Adipocyte (in vitro differentiated cells): ENCODE data around the gene FAM167B.
"Not testable (repeated sequence)": the region's sequence is repeated elsewhere in the genome, so short reads cannot be mapped to it uniquely, and the experiment has no call there.

ENCODE experiments used
- DNase-seq: peaks from one replicate; pipeline ENCODE4 v3.0.0-alpha.2; 2015; ENCODE audit warnings: low read depth
- H3K27me3 ChIP-seq: replicated peaks from 2 replicates; pipeline ENCODE4 v1.7.0; 2013; ENCODE audit warnings: mild to moderate bottlenecking, low read length, moderate library complexity; ENCODE audit not compliant: control insufficient read depth, insufficient read depth
- H3K36me3 ChIP-seq: 2 replicates; pipeline ENCODE4 v1.7.0; 2013; ENCODE audit warnings: low read length, mild to moderate bottlenecking, moderate library complexity; ENCODE audit not compliant: control insufficient read depth, insufficient read depth, severe bottlenecking
- H3K4me1 ChIP-seq: 2 replicates; pipeline ENCODE4 v1.7.0; 2013; ENCODE audit warnings: mild to moderate bottlenecking, low read length, moderate library complexity; ENCODE audit not compliant: control insufficient read depth, insufficient read depth
- H3K4me3 ChIP-seq: 2 replicates; pipeline ENCODE4 v1.7.0; 2013; ENCODE audit warnings: mild to moderate bottlenecking, low read length, moderate library complexity
- H3K9ac ChIP-seq: 2 replicates; pipeline ENCODE4 v1.7.0; 2013; ENCODE audit warnings: mild to moderate bottlenecking, low read length, moderate library complexity
- H3K9me3 ChIP-seq: 2 replicates; pipeline ENCODE4 v1.7.0; 2013; ENCODE audit warnings: mild to moderate bottlenecking, low read length, moderate library complexity; ENCODE audit not compliant: control insufficient read depth

FAM167B gene

DNA sequence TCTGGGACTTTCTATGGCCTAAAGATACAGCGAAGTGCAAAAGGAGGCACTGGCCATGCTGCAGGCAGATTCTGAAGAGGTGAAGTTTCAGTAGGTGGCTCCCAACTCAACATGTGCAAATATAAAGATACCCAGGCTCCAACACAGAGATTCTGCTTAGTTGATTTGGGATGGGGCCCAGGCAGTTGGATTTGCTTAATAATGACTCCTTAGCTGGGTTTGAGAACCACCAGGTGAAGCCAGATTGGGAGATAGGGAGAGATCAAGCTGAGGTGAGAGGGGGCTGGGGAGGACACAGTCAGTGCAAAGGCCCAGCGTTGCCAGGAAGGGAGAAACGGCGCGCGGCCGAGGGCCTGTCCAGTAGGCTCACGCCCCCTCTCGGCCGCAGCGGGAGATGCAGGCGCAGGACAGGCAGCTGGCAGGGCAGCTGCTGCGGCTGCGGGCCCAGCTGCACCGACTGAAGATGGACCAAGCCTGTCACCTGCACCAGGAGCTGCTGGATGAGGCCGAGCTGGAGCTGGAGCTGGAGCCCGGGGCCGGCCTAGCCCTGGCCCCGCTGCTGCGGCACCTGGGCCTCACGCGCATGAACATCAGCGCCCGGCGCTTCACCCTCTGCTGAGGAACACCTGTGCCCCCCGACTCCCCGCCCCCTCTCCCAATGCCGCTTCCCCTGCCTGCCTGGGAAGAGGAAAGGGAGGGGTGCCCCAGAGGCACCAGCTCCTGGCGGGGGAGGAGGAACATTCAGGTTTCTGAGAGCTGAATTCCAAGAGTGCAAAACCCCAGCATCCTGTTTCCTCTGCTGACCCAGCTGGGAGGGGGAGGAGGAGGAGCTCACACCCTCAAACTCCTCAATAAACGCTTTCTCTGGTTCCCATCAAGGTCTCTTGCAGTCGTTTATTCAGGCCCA lies 1.2 kb downstream of the FAM167B start:
- Histone ChIP-seq H3K36me3 (no peaks in the 10 kb centered on the region), H3K27me3 (no peaks in the 10 kb centered on the region), H3K4me3 (no peak overlapping the region), H3K9me3 (no peaks in the 10 kb centered on the region), H3K4me1 (peaks cover 17% of the 10 kb centered on the region), H3K9ac (no peak overlapping the region)
- peak; percentile 66 for DNase-seq

DNA sequence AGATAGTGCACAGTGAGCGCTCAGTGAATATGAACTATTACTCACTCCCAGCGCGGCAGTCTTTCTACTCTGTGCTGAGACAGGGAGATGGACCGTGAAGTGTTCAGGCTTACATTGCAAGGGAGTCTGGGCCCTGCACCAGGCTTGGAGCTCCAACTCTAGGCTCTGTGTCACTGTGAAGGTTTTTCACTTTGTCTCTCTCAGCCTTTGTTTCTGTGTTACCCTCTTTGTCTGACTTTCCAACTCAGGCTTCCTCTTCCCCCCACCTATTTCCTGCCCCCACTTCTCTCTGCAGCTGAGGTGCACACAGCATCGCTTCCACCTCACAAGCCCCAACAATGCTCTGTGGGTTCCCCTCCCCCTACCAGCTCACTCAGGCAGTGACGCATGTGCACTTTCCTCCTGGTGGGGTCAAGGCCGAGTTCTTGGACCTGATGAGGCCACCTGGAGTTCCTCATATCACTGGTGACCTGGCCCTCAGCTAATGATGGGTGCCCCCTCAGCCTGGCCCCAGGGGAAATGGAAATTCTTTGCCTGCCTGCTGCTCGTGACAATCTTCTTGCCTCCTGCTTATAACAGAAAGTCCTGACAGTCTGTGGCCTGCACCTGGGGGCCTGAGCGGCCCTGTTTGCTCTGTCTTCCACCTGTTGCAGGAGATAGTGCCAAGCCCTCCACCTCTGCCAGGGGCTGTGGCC lies 3.0 kb downstream of the FAM167B start:
- DNase-seq = no peak
- no peaks in the 10 kb centered on the region for H3K36me3 ChIP-seq
- peaks cover 17% of the 10 kb centered on the region for H3K4me1 ChIP-seq
- H3K27me3 ChIP-seq = no peaks in the 10 kb centered on the region
- H3K9me3 ChIP-seq = no peaks in the 10 kb centered on the region
- H3K9ac ChIP-seq = no peak overlapping the region
- H3K4me3 ChIP-seq = no peak overlapping the region

DNA sequence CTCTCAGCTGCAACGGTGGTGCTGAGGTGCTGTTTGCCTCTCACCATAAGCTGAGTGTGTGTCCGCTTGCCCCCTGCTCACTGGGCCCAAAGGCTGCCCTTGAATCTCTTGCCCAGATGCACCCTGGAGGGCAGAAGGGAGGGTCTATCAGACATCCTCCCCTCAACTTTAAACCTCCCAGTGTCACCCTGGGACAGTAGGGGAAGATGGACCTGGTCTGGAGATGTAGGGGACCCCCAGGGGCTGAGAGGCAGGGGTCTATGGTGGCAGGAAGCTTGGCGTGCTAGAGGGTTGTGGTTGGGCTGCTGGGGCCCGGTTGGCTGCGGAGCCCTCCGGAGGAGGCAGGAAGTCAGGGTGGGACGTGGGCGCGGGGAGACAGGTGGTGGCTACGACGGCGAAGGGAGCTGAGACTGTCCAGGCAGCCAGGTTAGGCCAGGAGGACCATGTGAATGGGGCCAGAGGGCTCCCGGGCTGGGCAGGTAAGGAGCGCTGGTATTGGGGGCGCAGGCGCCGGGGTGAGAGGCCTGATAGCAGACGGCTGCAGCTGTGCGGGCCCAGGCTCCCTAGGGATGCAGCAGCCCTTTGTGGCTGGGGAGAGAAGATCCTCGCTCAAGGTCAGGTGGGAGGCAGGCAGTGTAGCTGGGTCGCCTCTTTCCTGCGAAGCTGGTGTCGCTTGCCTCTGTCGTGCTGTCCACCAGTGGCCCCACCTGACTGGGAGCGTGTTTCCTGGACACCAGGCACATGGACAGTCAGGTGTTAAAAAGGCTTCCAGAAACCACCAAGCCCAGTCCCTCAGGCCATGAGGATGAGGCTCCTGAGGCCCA lies 4.1 kb downstream of the FAM167B start, which contains the start of gene LCK:
TSS of gene LCK (plus strand) at position 373 of the 824 bp plus-strand sequence. CDS start 23,065 bp downstream, outside the sequence.
- Histone ChIP-seq H3K4me1 (peaks cover 17% of the 10 kb centered on the region), H3K9ac (no peak within 1 kb of the TSS), H3K36me3 (no peaks in the 10 kb centered on the region), H3K4me3 (no peak within 1 kb of the TSS), H3K9me3 (no peaks in the 10 kb centered on the region), H3K27me3 (no peaks in the 10 kb centered on the region)
- DNase-seq = no peak

DNA sequence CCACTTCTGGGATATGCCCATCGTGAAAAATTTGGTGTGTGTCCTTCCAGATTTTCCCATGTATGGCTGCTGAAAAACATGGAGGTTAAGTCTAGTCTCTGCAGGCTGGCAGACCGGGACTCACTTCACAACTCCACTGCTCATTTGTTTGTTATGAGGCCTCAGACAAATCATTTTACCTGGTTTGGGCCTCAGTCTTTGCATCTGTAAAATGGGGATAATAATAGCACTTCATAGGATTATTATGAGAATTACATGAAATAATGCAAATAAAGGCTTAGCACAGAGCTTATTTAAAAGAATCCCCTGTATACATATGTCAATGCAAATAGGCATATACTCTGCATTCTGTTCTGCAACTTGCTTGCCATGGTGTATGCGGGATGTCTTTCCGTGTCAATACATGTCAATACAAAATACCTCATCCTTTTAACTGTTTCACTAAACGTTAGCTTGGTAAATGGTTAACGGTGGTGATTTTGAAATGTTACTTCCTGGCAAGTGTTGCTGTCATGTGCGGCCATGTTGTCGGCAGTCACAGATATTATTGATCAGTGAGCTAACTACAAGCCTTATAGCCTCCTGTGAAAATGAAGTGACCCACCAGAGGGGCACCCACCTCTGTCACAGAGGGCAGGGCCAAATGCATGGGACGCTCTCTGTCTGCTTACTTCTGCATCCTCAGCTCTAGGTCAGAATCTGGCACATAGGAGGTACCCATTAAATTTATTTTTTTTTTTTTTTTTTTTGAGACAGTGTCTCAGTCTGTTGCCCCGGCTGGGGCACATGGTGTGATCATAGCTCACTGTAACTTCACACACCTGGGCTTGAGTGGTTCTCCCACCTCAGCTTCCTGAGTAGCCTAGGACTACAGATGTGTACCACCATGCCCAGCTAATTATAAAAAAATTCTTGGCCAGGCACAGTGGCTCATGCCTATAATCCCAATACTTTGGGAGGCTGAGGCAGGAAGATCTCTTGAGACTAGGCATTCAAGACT lies 8.3 kb downstream of the FAM167B start:
- no peak overlapping the region for H3K4me3 ChIP-seq
- no peaks in the 10 kb centered on the region for H3K9me3 ChIP-seq
- H3K9ac ChIP-seq = no peak overlapping the region
- no peaks in the 10 kb centered on the region for H3K36me3 ChIP-seq
- no peaks in the 10 kb centered on the region for H3K27me3 ChIP-seq
- H3K4me1 ChIP-seq = no peaks in the 10 kb centered on the region
- DNase-seq = no peak

DNA sequence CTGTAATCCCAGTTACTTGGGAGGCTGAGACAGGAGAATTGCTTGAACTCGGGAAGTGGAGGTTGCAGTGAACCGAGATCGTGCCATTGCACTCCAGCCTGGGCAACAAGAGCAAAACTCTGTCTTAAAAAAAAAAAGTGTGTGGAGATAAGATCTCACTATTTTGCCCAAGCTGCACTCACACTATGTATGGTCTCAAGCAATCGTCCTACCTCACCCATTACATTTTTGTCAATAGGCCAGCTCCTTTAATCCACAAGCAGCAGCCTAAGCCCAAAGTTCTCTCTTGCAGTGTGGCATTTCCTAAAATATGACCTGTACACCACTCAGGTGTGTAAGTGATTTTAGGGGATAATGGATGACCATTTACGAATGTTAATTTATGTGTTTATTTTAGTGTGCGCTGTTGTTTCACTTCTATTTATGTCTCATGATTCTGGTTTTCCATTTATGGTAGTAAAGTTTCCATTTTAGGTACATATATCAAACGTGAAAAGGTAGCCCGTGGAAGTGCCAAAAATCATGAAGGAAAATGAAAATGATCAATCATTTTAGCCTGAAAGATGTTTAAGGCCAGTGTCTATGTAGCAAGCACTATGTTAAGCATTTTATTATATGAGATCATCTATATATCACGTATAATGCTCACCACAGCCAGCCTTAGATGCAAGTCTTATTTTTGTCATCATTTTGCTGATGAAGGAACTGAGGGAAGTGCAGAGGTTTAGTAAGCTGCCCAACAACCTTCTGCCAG lies 9.6 kb downstream of the FAM167B start:
- Histone ChIP-seq H3K4me3 (no peak overlapping the region), H3K9me3 (no peaks in the 10 kb centered on the region), H3K9ac (no peak overlapping the region), H3K4me1 (no peaks in the 10 kb centered on the region), H3K27me3 (no peaks in the 10 kb centered on the region), H3K36me3 (no peaks in the 10 kb centered on the region)
- DNase-seq = no peak

DNA sequence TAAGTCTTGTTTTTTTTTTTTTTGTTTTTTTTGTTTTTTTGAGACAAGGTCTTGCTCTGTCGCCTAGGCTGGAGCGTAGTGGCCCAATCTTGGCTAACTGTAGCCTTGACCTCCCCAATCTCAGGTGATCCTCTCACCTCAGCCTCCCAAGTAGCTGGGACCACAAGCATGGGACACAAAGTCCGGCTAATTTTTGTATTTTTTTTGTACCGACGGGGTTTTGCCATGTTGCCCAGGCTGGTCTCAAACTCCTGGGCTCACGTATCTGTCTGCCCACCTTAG lies 10.1 kb downstream of the FAM167B start:
- no peaks in the 10 kb centered on the region for H3K9me3 ChIP-seq
- H3K9ac ChIP-seq = no peak overlapping the region
- no peak overlapping the region for H3K4me3 ChIP-seq
- no peak for DNase-seq
- H3K27me3 ChIP-seq = no peaks in the 10 kb centered on the region
- no peaks in the 10 kb centered on the region for H3K36me3 ChIP-seq
- H3K4me1 ChIP-seq = no peaks in the 10 kb centered on the region

DNA sequence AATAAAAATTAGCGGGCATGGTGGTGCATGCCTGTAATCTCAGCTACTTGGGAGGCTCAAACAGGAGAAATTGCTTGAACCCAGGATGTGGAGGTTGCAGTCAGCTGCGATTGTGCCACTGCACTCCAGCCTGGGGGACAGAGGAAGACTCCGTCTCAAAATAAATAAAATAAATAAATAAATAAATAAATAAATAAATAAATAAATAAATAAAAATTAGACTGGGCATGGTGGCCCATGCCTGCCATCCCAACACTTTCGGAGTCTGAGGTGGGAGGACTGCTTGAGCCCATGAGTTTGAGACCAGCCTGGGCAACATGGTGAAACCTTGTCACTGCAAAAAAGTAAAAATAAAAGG lies 16.2 kb downstream of the FAM167B start:
- not testable (repeated sequence) for H3K9me3 ChIP-seq, H3K4me3 ChIP-seq, H3K27me3 ChIP-seq, H3K9ac ChIP-seq, H3K36me3 ChIP-seq, DNase-seq
- H3K4me1 ChIP-seq = peaks cover 19% of the 10 kb centered on the region

DNA sequence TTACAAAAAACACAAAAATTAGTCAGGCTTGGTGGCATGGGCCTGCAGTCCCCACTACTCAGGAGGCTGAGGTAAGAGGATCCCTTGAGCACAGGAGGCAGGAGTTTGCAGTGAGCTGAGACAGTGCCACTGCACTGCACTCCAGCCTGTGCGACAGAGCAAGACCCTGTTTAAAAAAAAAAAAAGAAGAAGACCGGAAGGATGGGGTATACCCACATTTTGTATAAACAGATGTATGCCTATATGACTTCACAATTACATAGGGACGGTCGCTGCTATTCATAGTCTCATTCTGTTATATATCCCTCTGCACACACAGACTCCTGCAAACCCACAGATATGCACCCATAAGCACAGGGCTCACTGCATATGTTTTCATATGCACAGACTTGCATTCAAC lies 16.7 kb downstream of the FAM167B start:
- Histone ChIP-seq H3K9ac (no peak overlapping the region), H3K4me3 (no peak overlapping the region), H3K27me3 (no peaks in the 10 kb centered on the region), H3K4me1 (peaks cover 19% of the 10 kb centered on the region), H3K9me3 (no peaks in the 10 kb centered on the region), H3K36me3 (no peaks in the 10 kb centered on the region)
- no peak for DNase-seq

DNA sequence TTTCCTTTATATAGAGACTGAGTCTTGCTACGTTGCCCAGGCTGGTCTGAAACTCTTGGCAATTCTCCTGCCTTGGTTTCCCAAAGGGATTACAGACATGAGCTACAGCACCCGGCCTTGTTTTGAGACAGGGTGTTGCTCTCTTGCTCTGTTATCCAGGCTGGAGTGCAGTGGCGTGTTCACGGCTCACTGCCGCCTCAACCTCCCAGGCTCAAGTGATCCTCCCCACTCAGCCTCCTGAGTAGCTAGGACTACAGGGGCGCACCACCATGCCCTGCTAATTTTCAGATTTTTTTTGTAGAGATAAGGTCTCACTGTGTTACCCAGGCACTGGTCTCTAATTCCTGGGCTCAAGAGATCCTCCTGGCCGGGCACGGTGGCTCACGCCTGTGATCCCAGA lies 18.8 kb downstream of the FAM167B start:
- DNase-seq = no peak

More for the DNA sequence above, 18.8 kb downstream of the FAM167B start:
- Histone ChIP-seq H3K36me3 (no peaks in the 10 kb centered on the region), H3K4me1 (peaks cover 19% of the 10 kb centered on the region), H3K27me3 (no peaks in the 10 kb centered on the region), H3K4me3 (no peak overlapping the region), H3K9ac (no peak overlapping the region), H3K9me3 (no peaks in the 10 kb centered on the region)
